Inflammatory macrophage treated with lipopolysaccharide for 4 hours (primary cell): ENCODE results near the gene ADGRG1.
"Not testable (repeated sequence)": the region's sequence is repeated elsewhere in the genome, so short reads cannot be mapped to it uniquely, and the experiment has no call there.

ENCODE experiments used
- DNase-seq: peaks from one replicate; pipeline ENCODE4 v3.0.0-alpha.2; 2020

ADGRG1 gene

DNA sequence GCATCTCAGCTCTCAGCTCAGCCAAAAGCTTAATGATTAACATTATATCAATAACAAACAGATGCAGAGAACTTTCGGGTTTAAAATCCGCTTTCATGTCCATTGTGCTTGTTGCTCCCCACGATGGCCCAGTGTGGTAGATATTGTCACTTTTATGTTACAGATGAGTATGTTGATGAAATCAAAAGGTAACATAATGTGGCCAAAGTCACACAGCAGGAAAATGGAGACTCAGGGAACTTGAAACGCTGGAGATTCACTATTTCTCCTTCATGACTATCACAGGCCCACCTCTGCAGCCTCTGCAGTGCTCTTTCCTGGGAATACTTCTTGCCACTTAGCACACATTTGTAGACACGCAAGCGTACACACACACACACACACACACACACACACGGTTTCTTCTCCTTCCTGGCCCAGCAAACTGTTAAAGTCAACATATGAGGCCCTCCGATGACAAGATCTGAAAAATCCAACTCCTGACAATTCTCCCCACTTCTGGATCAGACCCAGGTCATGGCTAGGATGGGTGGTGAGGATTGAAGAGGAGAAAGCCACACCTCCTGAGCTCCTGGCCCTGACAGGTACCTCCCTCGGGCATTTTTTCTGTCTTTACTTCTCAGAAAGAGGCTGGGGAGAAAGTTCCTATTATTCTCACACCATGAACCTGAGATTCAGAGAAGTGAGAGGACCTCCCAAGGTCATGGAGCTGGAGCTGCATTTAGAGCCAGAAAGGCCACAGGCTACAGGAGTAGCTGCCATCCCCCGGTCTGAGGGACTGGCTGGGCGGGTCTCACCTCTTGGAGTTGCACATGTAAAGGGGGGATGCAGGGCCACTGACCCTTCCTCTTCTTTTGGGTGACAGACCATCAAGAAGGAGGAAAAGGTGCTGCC is 75.8 kb downstream of the ADGRG1 start:
- no peak for DNase-seq

DNA sequence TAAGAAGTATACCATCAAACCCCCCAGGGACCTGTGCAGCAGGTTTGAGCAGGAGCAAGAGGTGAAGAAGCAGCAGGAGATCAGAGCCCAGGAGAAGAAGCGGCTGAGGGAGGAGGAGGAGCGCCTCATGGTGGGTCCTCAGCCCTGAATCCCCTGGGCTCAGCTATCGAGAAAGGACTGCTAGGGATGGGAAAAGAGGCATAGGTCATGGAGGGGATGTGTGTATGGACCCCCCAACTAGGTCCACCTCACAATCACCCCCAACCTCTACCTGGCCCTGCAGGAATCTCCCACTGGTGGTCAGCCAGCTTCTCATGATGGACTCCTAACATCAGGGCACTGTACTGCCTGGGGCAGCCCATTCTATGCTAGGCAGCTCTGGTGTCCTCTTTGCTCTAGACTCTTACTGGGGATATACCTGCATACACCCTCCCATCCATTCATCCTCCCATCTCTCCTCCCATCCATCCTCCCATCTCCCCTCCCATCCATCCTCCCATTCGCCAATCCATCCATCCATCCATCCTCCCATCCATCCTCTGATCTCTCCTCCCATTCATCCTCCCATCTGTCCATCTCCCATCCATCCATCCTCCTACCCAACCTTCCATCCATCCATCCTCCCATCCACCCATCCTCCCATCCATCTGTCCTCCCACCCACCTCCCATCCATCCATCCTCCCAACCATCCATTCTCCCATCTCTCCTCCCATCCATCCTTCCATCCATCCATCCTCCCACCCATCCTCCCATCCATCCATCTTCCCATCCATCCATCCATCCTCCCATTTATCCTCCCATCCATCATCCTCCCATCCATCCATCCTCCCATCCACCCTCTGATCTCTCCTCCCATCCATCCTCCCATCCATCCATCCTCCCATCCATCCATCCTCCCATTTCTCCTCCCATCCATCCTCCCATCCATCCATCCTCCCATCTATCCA is 76.7 kb downstream of the ADGRG1 start:
- DNase-seq: no peak

DNA sequence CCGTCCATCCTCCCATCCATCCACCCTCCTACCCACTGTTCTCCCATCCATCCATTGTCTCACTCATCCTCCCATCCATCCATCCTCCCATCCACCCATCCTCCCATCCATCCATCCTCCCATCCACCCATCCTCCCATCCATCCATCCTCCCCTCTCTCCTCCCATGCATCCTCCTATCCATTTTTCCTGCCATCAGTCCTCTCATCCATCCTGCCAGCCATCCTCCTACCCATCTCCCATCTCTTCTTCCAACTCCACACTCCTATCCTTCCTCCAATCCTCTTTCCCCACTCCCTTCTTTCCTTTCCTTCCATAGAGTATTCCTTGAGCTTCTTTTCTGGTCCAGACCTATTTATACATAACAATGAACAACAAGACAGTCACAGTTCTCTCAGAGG is 78.3 kb downstream of the ADGRG1 start:
- DNase-seq: no peak

DNA sequence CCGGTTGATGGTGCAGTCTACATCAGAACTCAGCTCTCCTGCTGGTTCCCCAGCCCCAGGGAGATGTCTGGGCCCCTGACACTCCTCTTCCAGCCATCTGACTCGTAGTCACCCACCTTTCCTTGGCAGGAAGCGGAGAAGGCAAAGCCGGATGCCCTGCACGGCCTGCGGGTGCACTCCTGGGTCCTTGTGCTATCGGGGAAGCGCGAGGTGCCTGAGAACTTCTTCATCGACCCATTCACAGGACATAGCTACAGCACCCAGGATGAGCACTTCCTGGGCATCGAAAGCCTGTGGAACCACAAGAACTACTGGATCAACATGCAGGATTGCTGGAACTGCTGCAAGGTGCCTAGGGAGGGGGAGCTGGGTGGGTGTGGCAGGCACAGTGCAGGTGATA is 78.9 kb downstream of the ADGRG1 start:
- DNase-seq: no peak

DNA sequence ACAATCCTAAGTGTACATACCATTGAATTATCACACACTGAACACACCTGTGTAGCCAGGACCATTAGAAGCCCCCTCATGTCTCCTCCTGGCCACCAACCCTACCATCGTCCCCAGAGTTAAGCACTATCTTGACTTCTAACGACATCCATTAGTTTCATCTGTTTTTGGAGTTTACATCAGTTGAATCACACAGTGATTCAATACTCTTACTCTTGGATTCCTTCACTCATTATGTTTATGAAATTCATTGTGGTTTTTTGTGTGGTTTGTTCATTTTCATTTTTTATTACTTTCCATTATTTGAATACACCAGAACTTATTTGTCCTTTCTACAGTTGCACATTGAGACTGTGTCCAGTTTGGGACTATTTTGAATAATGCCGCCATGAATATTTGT is 79.7 kb downstream of the ADGRG1 start:
- no peak for DNase-seq

DNA sequence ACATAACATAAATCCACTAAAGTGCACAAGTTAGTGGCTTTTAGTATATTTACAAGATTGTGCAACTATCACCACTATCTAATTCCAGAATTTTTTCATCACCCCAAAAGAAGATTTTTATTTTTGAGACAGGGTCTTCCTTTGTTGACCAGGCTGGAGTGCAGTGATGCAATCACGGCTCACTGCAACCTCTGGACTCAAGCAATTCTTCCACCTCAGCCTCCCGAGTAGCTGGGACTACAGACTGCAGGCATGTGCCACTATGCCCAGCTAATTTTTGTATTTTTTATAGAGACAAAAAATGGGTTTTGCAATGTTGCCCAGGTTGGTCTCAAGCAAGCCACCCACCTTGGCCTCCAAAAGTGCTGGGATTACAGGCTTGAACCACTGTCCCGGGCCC is 81.2 kb downstream of the ADGRG1 start:
- no peak for DNase-seq

DNA sequence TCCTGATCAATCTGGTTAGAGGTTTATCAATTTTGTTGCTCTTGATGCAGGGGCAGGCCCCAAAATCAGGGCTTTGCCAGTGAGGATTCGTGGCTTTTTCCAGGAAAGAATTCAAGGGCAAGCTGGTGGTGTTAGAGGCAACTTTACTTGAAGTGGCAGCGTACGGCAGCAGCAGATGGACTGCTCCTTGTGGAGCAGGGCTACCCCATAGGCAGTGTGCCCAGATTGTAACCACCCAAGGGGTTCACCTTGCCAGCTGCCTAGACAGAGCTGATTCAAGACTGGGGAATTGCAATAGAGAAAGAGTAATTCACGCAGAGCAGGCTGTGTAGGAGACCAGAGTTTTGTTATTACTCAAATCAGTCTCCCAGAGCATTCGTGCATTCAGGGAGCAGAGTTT is 82.9 kb downstream of the ADGRG1 start:
- DNase-seq: no peak

DNA sequence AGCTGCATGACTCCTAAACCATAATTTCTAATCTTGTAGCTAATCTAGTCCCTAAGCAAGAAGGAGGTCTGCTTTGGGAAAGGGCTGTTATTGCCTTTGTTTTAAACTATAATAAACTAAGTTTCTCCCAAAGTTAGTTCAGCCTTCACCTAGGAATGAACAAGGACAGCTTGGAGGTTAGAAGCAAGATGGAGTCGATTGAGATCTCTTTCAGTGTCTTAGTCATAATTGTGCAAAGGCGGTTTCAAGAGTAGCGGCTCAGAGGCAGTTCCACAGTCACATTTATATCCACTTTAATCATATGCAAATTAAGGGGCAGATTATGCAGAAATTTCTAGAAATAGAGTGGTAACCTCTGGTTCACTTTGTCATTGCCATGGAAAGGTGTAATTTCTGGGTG is 83.6 kb downstream of the ADGRG1 start:
- DNase-seq: no peak

DNA sequence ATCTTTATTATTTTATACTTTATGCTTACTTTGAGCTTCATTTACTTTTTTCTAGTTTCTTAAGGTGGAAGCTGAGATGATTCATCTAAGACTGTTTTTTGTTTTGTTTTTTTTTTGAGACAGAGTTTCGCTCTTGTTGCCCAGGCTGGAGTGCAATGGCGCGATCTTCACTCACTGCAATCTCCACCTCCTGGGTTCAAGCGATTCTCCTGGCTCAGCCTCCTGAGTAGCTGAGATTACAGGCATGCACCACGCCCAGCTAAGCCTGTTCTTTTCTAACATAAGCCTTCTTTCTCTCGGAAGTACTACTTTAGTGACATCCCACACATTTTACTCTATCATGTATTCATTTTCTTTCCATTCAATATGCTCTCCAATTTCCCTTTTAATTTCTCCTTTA is 84.1 kb downstream of the ADGRG1 start:
- not testable (repeated sequence) for DNase-seq

DNA sequence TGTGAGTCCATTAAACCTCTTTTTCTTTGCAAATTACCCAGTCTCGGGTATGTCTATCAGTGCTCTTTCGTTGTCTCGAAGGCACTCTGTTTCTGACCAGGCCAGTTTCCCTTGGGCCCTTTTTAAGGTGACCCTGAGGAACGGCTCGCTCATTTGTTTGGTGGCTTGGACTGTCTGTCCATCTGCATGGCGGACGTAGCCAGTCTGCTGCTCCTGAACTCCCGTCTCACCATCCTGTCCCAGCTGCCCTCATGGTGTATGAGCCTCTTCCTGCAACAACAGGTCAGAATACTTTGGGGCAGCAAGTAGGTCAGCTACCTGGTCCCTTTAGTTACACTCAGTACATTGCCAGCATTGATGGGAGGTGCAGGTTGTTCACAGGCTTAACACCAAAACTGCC is 85.2 kb downstream of the ADGRG1 start:
- no peak for DNase-seq

DNA sequence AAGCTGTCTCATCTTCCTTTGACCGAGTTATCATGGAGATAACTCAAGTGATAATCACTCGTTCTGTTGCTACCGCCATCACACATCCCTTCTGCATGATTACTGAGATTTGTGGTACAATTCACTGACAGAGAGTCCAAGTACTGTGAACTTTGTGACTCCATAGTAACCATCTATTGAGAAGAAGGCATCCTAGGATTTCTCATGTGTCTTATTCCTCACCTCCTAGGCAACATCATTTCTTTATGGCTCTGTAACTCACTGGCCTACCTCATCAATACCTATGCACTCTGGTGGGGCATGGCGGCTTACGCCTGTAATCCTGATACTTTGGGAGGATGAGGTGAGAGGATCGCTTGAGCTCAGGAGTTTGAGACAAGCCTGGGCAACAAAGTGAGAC is 85.6 kb downstream of the ADGRG1 start:
- no peak for DNase-seq
